Fibroblast of peridontal ligament (primary cell): ENCODE measurements around the gene CNDP1.
"Not testable (repeated sequence)": the region's sequence is repeated elsewhere in the genome, so short reads cannot be mapped to it uniquely, and the experiment has no call there.

Experiments used
- DNase-seq: peaks from one replicate; pipeline ENCODE4 v3.0.0-alpha.2; 2010; ENCODE audit errors: extremely low read depth

CNDP1 gene

DNA sequence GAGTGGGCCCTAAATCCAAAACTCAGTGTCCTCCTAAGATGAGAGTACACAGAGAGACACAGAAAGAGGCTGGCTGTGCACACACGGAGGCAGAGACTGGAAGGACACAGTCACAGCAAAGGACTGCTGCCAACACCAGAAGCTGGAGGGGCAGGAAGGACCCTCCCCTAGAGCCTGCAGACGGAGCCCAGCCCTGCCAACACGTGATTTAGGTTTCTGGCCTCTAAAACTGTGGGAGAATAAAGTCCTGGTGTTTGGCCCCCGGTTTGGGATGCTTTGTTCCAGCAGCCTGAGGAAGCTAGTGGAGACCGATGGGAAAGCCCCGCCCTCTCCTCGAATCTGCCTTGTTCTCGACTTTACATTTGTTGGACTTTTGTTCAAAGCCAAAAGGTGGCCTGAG is 10.6 kb downstream of the CNDP1 start:
- no peak for DNase-seq

DNA sequence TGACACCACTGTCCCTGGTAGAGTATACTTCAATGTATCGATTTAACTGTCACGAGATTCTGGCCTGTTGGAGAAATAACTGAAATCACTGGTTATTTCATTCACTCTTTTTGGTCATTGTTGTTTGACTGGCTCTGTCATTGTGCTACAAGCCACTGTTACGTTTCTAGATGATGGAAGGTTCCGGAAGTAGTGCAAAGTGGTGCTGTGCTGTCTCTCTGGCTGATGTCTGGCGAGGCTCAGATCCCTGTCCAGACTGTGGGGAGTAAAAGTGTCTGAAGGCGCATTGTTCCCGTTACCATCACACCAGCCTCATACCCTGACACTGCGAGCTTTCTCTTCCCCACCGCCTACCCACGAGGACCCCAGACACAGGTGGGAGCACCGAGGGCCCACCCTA is 11.7 kb downstream of the CNDP1 start:
- no peak for DNase-seq

DNA sequence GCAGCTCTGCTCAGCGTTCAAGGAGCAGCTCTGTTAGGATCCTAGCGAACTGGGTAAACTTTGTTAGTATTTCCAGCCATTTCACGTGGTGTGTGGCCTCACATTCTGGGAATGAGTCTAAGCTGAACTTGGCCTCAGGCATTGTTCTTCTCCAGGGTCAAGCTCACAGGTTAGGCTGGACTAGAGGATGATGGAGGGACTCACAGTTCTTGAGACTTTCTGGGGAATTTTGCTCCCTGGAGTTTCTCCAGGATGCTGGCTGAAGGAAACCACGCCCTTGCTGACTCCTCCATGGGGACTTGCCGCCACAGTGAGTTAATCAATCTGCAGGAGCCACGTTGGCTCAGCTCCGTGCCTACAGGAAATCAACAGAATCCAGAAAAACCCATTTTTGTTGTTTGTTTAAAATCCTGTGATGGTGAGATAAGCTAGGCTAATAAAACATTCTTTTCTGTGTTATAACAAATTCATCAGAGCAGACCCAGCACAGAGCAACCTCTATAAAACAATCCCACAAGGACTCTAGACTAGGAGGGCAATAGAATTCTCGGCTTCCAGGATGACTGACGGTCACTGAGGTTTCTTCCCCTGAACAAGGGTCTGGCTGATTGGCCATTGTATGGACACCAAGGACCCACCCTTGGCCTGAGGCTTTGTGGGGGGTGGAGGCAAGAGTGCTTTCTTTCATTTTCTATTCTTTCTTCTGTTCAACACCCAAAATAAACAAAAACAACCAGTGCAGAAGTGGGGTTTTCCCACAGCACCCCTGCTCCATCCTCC is 12.6 kb downstream of the CNDP1 start:
- peak; percentile 60 for DNase-seq

DNA sequence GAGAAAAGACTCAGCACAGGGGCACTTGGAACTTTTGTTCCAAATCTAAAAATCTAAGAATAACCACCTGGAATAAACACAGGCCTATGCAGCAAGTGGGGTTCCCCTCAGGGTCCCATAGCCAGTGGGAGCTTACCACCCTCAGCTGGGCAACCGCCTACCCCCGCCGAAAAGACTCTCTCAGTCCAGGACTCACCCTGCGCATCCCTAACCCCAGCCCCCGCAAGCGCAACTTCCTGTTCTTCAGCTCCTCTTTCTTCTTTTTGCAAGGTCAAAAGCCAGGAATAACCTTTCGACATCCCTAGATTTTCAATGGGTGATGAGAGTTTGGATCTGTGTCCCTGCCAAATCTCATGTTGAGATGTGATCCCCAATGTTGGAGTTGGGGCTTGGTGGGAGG is 13.6 kb downstream of the CNDP1 start:
- DNase-seq: no peak

DNA sequence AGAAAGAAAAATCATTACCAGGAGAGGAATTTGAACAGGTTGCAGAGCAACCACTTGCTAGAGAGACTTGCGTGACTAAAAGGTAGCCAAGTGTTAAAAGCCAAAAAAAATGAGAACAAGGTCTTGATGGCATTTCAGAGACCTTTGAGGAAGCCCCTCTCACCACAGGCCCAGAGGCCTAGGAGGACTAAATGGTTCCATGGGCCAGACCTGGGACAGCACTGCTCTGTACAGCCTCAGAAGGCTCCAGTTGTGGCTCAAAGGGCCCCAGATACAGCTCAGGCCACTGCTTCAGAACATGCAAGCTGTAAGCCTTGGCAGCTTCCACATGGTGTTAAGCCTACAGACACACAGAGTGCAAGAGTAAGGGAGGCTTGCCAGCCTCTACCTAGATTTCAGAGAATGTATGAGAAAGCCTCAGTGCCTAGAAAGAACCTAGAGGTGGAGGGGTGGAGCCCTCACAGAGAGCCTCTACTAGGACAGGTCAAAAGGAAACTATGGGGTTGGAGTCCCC is 15.3 kb downstream of the CNDP1 start:
- DNase-seq: no peak

DNA sequence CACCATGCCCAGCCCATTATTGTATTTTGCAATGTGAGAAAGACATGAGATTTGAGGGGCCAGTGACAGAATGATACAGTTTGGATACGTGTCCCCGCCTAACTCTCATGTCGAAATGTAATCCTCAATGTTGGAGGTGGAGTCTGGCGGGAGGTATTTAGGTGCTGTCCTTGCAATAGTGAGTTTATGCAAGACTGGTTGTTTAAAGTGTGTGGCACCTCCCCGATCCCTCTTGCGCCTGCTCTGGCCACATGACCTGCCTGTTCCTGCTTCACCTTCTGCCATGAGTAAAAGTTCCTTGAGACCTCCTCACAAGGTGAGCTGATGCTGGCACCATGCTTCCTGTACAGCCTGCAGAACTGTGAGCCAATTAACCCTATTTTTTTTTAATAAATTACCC is 16.6 kb downstream of the CNDP1 start:
- no peak for DNase-seq

DNA sequence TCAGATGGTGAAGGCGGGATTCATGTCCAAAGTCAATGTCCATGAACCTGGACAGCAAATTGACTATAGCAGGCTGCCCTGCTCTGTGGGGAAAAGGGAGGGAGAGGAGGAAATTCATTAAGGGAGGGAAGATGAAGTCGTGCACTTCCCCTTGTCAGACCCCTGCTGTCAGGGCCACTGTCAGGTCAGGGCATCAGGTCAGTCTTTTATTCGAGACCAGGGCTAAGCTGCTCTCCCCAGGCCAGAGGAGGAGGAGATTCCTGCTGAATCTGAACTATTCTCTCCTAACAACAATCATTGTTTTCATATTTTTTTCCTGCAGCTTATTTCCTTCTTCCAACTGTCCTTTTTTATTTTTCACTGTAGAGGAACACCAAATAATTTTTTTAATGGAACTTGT is 17.2 kb downstream of the CNDP1 start:
- DNase-seq: no peak

DNA sequence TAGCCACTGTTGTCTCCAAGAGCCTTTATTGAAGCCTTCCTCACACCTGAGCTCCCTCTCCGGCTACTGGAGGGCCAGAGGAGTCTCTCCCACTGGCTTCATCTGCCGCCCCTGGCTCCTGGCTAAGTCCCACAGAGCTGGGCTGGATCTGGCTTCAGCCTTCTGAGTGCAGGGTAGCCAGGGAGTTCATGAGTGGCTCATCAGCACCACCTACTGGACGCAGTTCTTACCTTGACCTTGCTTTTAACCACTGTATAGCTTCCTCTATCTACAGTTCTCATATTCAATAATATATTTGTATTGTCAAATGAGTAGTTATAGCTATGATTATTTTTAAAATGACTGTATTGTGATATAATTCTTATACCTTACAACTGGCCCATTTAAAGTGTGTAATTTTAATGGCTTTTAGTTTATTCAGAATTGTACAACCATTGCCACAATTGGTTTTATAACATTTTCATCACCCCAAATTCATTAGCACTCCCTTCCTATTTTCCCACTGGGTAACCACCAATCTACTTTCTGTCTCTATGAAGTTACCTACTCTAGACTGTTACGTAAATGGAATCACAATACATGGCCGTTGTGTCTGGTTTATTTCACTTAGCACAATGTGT is 17.7 kb downstream of the CNDP1 start:
- DNase-seq: peak; percentile 88

DNA sequence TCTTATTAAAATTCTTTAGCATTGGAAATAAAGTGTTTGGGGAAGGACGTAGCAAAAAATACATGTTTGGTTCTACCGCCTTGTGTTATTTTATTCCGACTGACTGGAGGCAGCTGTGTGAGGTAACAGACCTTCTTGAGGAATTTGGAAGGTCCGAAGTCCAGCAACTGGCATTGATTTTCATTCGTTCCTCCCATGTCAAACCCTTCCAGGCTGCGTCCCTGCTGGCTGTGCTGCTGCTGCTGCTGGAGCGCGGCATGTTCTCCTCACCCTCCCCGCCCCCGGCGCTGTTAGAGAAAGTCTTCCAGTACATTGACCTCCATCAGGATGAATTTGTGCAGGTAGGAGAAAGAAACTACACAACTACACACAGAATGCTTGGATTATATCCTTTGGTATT is 21.8 kb downstream of the CNDP1 start:
- DNase-seq: no peak

DNA sequence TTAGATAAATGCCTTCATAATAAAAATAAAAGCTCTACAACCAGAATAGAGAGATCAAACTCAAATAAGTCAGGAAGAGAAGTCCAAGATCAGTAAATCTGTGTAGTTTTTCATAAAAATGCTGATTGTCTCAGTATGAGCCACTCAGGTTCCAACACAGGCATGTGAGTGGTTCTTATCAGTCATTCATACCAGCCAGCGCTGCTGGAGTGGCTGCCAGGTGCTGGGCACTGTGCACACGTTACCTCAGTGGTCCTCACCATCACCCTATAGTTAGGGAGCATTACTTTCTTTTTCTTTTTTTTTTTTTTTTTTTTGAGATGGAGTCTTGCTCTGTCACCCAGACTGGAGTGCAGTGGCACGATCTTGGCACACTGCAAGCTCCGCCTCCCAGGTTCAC is 23.8 kb downstream of the CNDP1 start:
- DNase-seq: no peak

DNA sequence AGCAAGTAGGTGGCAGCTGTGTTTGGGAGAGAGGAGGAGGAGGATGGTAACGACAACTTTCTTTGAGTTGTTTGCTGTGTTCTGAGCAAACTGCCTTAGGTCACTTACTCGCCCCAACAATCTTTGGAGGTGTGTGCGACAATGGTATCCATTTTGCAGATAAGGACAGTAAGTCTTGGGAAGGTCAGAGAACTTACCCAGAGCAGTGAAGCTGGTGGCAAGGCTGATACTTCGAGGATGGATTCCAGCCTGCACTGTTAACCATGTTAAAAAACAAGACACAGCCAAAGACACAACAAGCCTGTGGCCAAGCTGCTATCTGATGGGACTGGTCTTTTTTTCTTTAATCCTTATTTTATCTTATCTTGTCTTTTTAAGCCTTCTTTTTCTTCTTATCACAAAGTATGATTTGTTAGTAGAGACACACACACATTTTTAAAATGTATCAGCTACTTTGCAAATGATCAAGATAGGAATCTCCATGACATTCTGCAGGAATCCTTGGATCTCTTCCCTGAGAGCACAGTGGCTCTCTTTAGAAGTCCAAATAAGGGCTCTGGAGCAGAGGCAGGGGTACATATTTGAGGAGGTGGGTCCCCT is 27.9 kb downstream of the CNDP1 start:
- DNase-seq: no peak

DNA sequence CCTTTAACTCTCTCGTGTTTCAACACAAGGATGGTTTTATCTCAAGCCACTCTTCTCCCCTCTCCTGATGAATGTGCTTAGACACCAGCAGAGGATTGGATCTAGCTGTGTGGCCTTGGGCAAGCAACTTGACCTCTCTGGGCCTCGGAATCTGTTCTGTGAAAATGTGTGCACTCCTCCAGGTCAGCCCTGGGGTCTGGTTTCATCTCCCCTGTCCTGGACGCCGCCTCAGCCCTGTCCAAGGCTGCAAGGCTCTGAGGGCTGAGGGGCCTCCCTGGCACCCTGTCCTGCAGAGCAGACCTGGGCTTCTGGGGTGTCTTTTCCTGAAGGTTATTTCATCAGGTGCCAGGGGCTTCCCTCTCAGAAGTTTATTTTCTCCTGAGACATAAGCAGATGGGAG is 28.5 kb downstream of the CNDP1 start:
- no peak for DNase-seq

DNA sequence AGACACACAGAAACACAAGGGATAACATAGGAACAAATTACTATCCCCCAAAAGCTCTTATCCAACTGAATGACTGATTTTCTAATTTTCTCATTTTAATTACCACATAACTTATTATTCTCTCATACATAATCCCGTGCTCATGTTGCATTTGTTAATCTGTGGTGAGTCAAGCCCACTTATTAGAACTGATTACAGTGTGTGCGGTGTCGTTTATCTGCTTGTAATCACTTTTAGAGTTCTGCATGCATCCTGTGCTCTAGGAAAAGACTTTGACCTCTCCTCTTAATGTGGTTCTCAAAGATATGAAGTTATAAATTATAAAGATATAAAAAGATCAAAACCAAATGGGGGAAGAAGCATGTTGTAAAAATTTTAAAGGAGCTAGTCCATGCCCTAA is 29.7 kb downstream of the CNDP1 start:
- no peak for DNase-seq

DNA sequence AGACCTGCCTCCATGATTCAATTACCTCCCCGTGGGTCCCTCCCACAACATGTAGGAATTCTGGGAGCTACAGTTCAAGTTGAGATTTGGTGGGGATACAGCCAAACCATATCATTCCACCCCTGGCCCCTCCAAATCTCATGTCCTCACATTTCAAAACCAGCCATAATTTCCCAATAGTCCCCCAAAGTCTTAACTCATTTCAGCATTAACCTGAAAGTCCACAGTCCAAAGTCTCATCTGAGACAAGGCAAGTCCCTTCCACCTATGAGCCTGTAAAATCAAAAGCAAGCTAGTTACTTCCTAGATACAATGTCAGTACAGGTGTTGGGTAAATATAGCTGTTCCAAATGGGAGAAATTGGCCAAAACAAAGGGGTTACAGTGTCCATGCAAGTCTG is 30.9 kb downstream of the CNDP1 start:
- not testable (repeated sequence) for DNase-seq

DNA sequence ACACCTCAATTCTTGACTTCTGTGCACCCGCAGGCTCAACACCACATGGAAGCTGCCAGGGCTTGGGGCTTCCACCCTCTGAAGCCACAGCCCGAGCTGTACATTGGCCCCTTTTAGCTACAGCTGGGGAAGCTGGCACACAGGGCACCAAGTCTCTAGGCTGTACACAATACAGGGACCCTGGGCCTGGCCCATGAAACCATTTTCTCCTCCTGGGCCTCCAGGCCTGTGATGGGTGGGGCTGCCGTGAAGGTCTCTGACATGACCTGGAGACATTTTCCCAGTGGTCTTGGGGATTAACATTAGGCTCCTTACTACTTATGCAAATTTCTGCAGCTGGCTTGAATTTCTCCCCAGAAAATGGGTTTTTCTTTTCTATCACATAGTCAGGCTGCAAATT is 31.7 kb downstream of the CNDP1 start:
- DNase-seq: not testable (repeated sequence)

DNA sequence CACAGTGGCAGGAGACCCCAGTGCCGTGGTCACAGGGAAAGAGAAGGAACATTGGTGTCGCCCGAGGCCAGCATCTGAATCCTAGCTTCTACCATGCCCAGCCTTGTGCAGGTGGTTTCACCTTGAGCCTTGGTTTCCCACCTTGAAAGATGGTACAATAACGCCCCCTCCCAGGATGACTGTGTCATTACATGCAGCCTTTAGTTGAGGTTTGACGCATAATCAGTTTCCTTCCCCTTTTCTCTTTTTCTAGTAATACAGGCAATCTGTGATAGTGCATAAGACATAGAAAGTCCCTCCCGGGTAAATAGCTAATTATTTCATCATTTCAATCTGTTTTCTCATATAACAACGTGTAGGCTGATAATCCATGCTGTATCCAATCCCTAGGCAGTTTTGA is 33.5 kb downstream of the CNDP1 start:
- DNase-seq: no peak

DNA sequence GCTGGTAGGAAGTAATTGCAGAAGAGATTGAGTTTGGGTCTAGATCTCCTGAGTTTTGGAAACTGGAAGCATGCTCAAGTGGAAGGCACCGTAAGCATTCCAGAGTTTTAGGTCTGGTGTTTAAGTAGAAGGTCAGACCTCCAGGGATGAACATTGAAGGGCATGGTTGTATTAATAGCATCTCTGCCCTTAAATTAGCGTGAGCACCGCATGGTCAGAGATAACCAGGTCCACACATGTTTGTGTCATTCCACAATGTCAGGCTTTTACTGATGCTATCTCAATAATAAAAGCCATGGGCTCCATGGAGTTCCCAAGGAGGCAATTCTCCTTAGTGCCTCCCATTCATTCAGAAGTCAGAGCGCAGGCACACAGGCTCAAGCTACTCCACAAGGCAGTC is 35.1 kb downstream of the CNDP1 start:
- DNase-seq: no peak

DNA sequence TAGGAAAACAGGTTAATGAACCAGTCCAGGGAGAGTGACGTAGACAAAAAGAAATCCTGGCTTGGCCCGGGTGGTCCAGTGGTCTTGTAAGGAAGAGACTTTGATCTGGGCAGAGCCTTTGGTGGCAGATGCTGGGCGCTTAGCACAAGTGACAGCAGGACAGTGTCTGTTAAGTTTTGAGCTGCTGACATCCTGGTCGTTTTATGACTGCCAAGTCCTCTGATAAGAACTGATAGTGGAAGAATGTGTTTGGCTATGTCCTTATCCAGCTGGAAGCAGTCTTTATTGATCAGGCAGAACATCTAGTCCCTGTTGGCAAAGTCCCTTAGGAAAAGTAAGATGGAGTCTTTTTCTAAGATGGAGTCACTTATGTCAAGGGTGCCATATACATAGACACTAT is 36.0 kb downstream of the CNDP1 start:
- DNase-seq: no peak

DNA sequence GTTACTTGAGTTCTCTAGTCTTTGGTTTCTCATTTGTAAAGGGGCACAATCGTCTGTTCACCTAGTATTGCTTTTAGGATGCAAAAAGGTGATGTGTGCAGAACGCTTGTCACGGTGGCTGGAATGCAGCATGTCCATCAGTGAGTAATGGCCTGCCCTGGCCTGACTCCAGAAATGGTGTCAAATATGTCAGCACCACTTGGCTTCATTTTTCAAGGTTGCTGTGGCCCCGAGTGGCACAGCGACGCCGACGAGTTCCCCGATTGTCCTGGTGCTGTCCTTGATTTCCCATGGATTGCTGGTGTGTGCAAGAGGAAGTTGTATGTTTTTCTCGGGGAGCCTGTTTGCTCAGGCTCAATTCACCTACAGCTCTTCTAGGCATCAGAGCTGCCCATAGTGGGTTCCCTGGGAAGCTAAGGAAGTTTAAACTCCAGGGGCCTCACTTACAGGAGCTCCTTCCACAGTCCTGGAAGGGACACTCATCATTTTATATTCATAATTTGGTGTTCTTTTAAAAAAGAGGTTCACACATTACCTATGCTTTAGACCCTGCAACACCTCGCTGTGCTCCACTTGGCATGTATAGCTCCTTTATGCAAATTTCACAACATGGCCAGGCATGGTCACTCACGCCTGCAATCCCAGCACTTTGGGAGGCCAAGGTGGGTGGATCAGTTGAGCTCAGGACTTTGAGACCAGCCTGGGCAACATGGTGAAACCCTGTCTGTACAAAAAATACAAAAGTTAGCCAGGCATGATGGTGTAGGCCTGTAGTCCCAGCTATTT is 37.8 kb downstream of the CNDP1 start:
- no peak for DNase-seq

DNA sequence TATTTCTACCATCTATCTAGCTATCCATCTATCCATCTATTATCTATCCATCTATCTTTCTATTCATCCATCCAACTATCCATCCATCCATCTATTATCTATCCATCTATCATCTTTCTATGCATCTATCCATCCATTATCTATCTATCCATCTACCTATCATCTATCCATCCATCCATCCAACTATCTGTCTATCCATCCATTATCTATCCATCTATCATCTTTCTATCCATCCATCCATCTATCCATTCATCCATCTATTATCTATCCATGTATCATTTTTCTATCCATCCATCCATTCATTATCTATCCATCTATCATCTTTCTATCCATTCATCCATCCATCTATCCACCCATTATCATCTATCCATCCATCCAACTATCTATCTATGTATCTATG is 38.8 kb downstream of the CNDP1 start:
- no peak for DNase-seq

DNA sequence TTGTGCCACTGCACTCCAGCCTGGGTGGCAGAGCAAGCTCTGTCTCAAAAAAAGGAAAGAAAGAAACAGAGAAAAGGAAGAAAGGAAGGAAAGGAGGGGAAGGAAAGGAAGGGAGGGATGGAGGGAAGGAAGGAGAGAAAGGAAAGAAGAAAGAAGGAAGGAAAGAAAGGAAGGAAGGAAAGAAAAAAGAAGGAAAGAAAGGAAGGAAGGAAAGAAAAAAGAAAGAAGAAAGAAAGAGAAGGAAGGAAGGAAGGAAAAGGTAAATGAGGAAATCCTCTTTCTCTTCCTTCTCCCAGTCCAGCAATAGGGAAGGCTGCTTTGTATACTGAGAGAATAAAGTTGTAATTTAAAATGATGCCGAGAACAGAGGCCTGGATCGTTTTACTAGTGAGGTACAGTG is 40.6 kb downstream of the CNDP1 start:
- DNase-seq: no peak

DNA sequence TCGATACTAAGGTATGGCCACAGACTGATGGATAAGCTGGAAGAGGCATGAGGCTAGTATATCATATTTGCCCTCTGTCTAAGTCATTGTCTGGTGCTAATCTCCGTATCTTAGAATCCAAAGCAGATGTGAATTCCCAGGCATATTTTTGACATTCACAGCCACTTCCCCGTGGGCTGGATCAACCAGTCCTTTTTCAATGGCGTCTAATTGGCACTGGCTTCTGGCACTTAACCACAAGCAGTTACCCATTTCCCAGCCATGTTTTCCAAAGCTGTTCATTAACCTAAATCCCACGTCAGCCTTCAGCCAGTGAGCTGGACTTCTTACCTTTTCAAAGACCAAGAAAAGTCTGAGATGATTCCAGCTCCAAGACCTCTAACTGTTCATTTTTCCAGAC is 42.7 kb downstream of the CNDP1 start:
- DNase-seq: no peak
